Smooth muscle cell (in vitro differentiated cells): ENCODE measurements around the gene DCTN1. TPM values are rescaled to one million over a fixed set of nuclear protein-coding genes. Genes with fewer than 3 reads are reported as not detected.

Source experiments
- DNase-seq: peaks from one replicate; lab custom pipeline; 2025; ENCODE audit not compliant: unreplicated experiment; lab: John Stamatoyannopoulos, UW
- H2AFZ ChIP-seq: fragments of 200-600 bp; sonication (generic); 2 replicates; pipeline ENCODE4 v1.6.0; 2016; ENCODE audit warnings: antibody characterized with exemption, low read depth, mild to moderate bottlenecking
- H3F3A ChIP-seq: fragments of 200-600 bp; sonication (generic); 2 replicates; pipeline ENCODE4 v1.6.0; 2017; ENCODE audit warnings: antibody characterized with exemption, low read depth
- H3K27ac ChIP-seq: fragments of 200-600 bp; sonication (generic); 2 replicates; pipeline ENCODE4 v1.5.1; 2016; ENCODE audit warnings: low read depth, mild to moderate bottlenecking
- H3K27me3 ChIP-seq: fragments of 200-600 bp; sonication (generic); 2 replicates; pipeline ENCODE4 v1.6.1; 2016; ENCODE audit warnings: low read depth, mild to moderate bottlenecking
- H3K36me3 ChIP-seq: fragments of 200-600 bp; sonication (generic); 2 replicates; pipeline ENCODE4 v1.5.1; 2016; ENCODE audit warnings: low read depth
- H3K4me1 ChIP-seq: fragments of 200-600 bp; sonication (generic); 2 replicates; pipeline ENCODE4 v1.5.1; 2016; ENCODE audit warnings: low read depth
- H3K4me2 ChIP-seq: fragments of 200-600 bp; sonication (generic); 2 replicates; pipeline ENCODE4 v1.6.0; 2016; ENCODE audit warnings: mild to moderate bottlenecking
- H3K4me3 ChIP-seq: fragments of 200-600 bp; sonication (generic); 2 replicates; pipeline ENCODE4 v1.5.1; 2016; ENCODE audit warnings: mild to moderate bottlenecking
- H3K79me2 ChIP-seq: fragments of 200-600 bp; sonication (generic); 2 replicates; pipeline ENCODE4 v1.6.0; 2016; ENCODE audit warnings: low read depth, mild to moderate bottlenecking
- H3K9ac ChIP-seq: fragments of 200-600 bp; sonication (generic); 2 replicates; pipeline ENCODE4 v1.6.0; 2016; ENCODE audit warnings: low read depth
- H3K9me3 ChIP-seq: fragments of 200-600 bp; sonication (generic); replicated peaks from 2 replicates; pipeline ENCODE4 v1.5.1; 2016; ENCODE audit warnings: low read depth
- H4K20me1 ChIP-seq: fragments of 200-600 bp; sonication (generic); 2 replicates; pipeline ENCODE4 v1.6.0; 2016; ENCODE audit warnings: low read depth
- WGBS: methylation state at CpG from one replicate; pipeline ENCODE4 v1.1.7; 2016; ENCODE audit warnings: low lambda C conversion rate; 5-methylcytosine and 5-hydroxymethylcytosine counted together
- polyA plus RNA-seq: library from polyadenylated mRNA; unstranded; fragments of >200 nt; fragmentation: Nextera tagmentation; extraction: Ambion mirVana; gene quantifications from 2 replicates; pipeline ENCODE4 v1.2.1, GENCODE V29; 2016
- total RNA-seq: library from RNA; depleted of rRNA; stranded (reverse); fragments of >200 nt; gene quantifications from 2 replicates; pipeline ENCODE4 v1.2.3, GENCODE V29; 2014
- TF ChIP-seq, protein P1 (sequence below): fragments of 200-600 bp; sonication (generic); IDR thresholded peaks from 2 replicates; pipeline ENCODE4 v1.5.1; 2017; ENCODE audit warnings: borderline replicate concordance, mild to moderate bottlenecking, antibody characterized with exemption; ENCODE audit not compliant: insufficient read depth, poor library complexity, severe bottlenecking

The DCTN1 gene
- total and polyA plus RNA-seq, 2 experiments from 2014 or later, result 65.8 to 105 TPM

DNA sequence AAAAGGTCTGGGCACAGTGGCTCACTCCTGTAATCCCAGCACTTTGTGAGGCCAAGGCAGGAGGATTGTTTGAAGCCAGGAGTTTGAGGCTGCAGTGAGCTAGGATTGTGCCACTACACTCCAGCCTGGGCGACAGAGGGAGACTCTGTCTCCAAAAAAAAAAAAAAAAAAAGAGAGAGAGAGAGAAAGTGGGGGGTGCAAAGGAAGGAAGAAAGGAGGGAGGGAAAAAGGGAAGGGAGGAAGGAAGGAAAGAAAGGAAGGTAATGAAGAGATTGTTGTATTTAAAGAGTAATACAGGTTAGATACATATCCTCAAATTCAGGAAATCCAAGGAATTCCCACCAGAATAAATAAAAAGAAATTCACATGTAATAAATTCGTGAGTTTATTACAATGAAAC lies 21.8 kb upstream of the DCTN1 start:
- 76% methylated on average over 2 of the region's 2 CpGs for WGBS
- no peaks in the 10 kb centered on the region for H3K9me3 ChIP-seq
- DNase-seq, result no peak

DNA sequence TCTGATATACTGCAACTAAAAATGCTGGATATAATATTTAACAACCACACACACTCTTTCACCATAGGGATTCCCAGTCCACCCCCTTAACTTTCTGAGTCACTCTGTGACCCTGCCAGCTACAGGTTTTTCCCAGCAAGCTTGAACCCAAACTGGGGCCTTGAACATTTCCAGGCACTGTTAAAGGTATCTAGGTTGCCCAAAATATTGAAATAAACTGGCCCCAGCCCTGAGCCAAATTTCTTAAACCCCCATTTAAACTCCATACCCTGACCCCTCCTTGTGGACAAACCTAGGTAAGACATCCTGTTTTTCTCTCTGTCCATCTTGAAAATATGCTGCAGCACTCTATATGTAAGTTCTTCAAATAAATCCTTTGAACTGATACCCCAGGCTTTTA lies 19.7 kb upstream of the DCTN1 start:
- H3K36me3 ChIP-seq, result no peaks in the 10 kb centered on the region
- H3K9ac ChIP-seq, result no peak overlapping the region
- DNase-seq, result no peak
- no peak overlapping the region for H3K4me2 ChIP-seq
- no peak overlapping the region for H2AFZ ChIP-seq
- no peaks in the 10 kb centered on the region for H3K4me1 ChIP-seq
- TF ChIP-seq, protein P1, sequence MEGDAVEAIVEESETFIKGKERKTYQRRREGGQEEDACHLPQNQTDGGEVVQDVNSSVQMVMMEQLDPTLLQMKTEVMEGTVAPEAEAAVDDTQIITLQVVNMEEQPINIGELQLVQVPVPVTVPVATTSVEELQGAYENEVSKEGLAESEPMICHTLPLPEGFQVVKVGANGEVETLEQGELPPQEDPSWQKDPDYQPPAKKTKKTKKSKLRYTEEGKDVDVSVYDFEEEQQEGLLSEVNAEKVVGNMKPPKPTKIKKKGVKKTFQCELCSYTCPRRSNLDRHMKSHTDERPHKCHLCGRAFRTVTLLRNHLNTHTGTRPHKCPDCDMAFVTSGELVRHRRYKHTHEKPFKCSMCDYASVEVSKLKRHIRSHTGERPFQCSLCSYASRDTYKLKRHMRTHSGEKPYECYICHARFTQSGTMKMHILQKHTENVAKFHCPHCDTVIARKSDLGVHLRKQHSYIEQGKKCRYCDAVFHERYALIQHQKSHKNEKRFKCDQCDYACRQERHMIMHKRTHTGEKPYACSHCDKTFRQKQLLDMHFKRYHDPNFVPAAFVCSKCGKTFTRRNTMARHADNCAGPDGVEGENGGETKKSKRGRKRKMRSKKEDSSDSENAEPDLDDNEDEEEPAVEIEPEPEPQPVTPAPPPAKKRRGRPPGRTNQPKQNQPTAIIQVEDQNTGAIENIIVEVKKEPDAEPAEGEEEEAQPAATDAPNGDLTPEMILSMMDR, result peak; percentile 33
- H3K4me3 ChIP-seq, result no peak overlapping the region
- no peak overlapping the region for H3K27ac ChIP-seq
- no peaks in the 10 kb centered on the region for H3F3A ChIP-seq
- H3K79me2 ChIP-seq, result no peaks in the 10 kb centered on the region
- no peaks in the 10 kb centered on the region for H3K27me3 ChIP-seq
- H4K20me1 ChIP-seq, result no peaks in the 10 kb centered on the region
- no peaks in the 10 kb centered on the region for H3K9me3 ChIP-seq

More for the DNA sequence above, 21.8 kb upstream of the DCTN1 start:
- no peaks in the 10 kb centered on the region for H3K4me1 ChIP-seq
- H2AFZ ChIP-seq, result no peak overlapping the region
- TF ChIP-seq, protein P1, result no peak
- no peaks in the 10 kb centered on the region for H3K79me2 ChIP-seq
- H4K20me1 ChIP-seq, result no peaks in the 10 kb centered on the region
- no peaks in the 10 kb centered on the region for H3K36me3 ChIP-seq
- no peaks in the 10 kb centered on the region for H3F3A ChIP-seq
- H3K9ac ChIP-seq, result no peak overlapping the region
- H3K27me3 ChIP-seq, result no peaks in the 10 kb centered on the region
- H3K4me2 ChIP-seq, result no peak overlapping the region
- no peak overlapping the region for H3K27ac ChIP-seq
- H3K4me3 ChIP-seq, result no peak overlapping the region

DNA sequence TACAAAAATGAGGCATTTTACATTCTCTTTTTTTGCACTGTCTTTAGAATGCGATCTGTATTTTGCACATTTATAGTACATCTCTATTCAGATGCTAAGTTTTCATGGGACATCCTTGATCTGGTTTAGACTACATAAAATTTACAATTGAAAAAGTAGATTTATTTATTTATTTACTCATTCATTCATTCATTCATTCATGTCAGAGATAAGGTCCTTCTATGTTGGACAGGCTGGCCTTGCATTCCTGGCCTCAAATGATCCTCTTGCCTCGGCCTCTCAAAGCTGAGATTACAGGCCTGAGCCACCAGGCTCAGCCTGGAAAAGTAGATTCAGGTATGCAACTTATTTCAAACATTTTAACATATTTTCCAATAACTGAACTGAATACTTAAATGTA lies 16.0 kb upstream of the DCTN1 start:
- no peaks in the 10 kb centered on the region for H3K36me3 ChIP-seq
- WGBS, result 98% methylated on average over 2 of the region's 2 CpGs

DNA sequence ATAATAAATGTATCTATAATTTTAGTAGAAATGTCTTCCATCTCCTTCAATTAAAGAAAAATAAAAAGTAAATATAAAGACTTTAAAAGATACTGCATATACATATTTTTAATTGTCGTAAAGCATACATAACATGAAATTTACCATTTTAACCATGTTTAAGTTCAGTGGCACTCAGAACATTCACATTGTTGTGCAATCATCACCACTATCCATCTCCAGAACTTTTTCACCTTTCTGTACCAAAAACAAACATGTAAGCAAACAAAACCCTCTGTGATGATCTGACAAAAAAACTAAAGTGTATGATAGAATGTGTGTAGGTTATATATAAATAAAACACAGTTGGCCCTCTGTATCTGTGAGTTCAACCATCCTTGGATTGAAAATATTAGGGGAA lies 13.4 kb upstream of the DCTN1 start:
- Histone ChIP-seq H3K4me2 (no peak overlapping the region), H4K20me1 (peaks cover 25% of the 10 kb centered on the region), H2AFZ (no peak overlapping the region), H3K4me1 (peaks cover 15% of the 10 kb centered on the region), H3K4me3 (no peak overlapping the region), H3F3A (no peaks in the 10 kb centered on the region), H3K79me2 (peaks cover 31% of the 10 kb centered on the region), H3K27ac (no peak overlapping the region), H3K9me3 (no peaks in the 10 kb centered on the region), H3K9ac (no peak overlapping the region), H3K36me3 (no peaks in the 10 kb centered on the region), H3K27me3 (no peaks in the 10 kb centered on the region)
- WGBS, result 100% methylated on average over 1 of the region's 1 CpG
- TF ChIP-seq, protein P1, result no peak
- DNase-seq, result no peak

More for the DNA sequence above, 16.0 kb upstream of the DCTN1 start:
- Histone ChIP-seq H3K4me3 (no peak overlapping the region), H3K27me3 (no peaks in the 10 kb centered on the region), H4K20me1 (no peaks in the 10 kb centered on the region), H3K4me2 (no peak overlapping the region), H2AFZ (no peak overlapping the region), H3F3A (no peaks in the 10 kb centered on the region), H3K27ac (no peak overlapping the region), H3K79me2 (peaks cover 4% of the 10 kb centered on the region), H3K9me3 (no peaks in the 10 kb centered on the region), H3K9ac (no peak overlapping the region), H3K4me1 (no peaks in the 10 kb centered on the region)
- TF ChIP-seq, protein P1, result no peak
- no peak for DNase-seq
